ENCODE data around the gene EXOC4. TPM values are rescaled to one million over a fixed set of nuclear protein-coding genes. Genes with fewer than 3 reads are reported as not detected.

The EXOC4 gene
- total and polyA plus RNA-seq, 2 of the 8 experiments (the other 6 are each of a cell fraction or from before 2014, with no cell fraction given), result 27.0 to 67.3 TPM

GRCh38 chr7:133950855-133951254, 698.0 kb downstream of the EXOC4 start:
- Histone ChIP-seq H3K56ac (replicated peaks; ENCODE audit: insufficient read length, low read depth, low read length) (no peak overlapping the region), H3K23me2 (ENCODE audit: low read depth, low read length) (no peaks in the 10 kb centered on the region), H3K9ac (replicated peaks in 1 of 4; ENCODE audit: extremely low read depth in 1 of 4, low read depth in 3 of 4, low read length in 3 of 4) (no peak overlapping the region), H2AFZ (ENCODE audit: low read length) (no peak overlapping the region), H3K23ac (ENCODE audit: insufficient read length) (no peak overlapping the region), H4K5ac (ENCODE audit: insufficient read length, low read depth, low read length) (no peak overlapping the region), H2BK20ac (ENCODE audit: low read length) (no peak overlapping the region), H2BK120ac (replicated peaks; ENCODE audit: low read depth, low read length) (no peak overlapping the region), H2BK15ac (ENCODE audit: low read length) (no peak overlapping the region), H3K4me2 (ENCODE audit: insufficient read depth in 1 of 2, low read depth in 2 of 2, low read length in 2 of 2) (no peak overlapping the region; a peak in 1 of 4 replicates), H4K91ac (replicated peaks; ENCODE audit: insufficient read length, low read length) (no peak overlapping the region), H3K79me1 (ENCODE audit: low read depth, low read length) (no peaks in the 10 kb centered on the region; the same call in 1 of the 2 replicates), H3K4me3 (ENCODE audit: extremely low read depth in 1 of 4, insufficient read depth in 2 of 4, low read depth in 3 of 4, low read length in 4 of 4) (no peak overlapping the region), H3K27me3 (replicated peaks in 1 of 4; ENCODE audit: control insufficient read depth in 3 of 4, extremely low read depth in 1 of 4, insufficient read depth in 3 of 4, low read length in 3 of 4) (no peaks in the 10 kb centered on the region), H3K4me1 (replicated peaks in 1 of 4; ENCODE audit: control insufficient read depth in 3 of 4, insufficient read depth in 4 of 4, low read length in 3 of 4) (peaks cover 0 to 6% (median 1%) of the 10 kb centered on the region in 4 experiments; a peak in 3 of 7 replicates), H3K36me3 (ENCODE audit: control insufficient read depth in 2 of 4, insufficient read depth in 4 of 4, low read length in 3 of 4) (no peaks in the 10 kb centered on the region; a peak in 1 of 8 replicates), H2AK5ac (ENCODE audit: low read depth, low read length) (no peak overlapping the region), H4K20me1 (replicated peaks in 1 of 2; ENCODE audit: control insufficient read depth in 1 of 2, insufficient read depth in 2 of 2, low read length in 2 of 2) (no peaks in the 10 kb centered on the region), H3K18ac (ENCODE audit: extremely low read depth, low read length) (no peak overlapping the region), H3K27ac (ENCODE audit: low read depth, low read length) (no peak overlapping the region), H3K4ac (replicated peaks; ENCODE audit: insufficient read length, low read depth, low read length) (no peak overlapping the region), H2BK12ac (ENCODE audit: low read depth, low read length) (no peak overlapping the region), H4K8ac (ENCODE audit: extremely low read depth, insufficient read depth, low read length) (no peak overlapping the region), H3K14ac (ENCODE audit: insufficient read length) (no peak overlapping the region), H2BK5ac (ENCODE audit: low read depth, low read length) (no peak overlapping the region), H3K9me3 (ENCODE audit: insufficient read depth in 2 of 2, low read depth in 1 of 2, low read length in 1 of 2) (peaks cover 11 to 12% of the 10 kb centered on the region in 2 experiments), H3K79me2 (ENCODE audit: control insufficient read depth in 1 of 2, insufficient read depth in 2 of 2, low read length in 2 of 2) (no peaks in the 10 kb centered on the region)
- 75% methylated on average over 4 of the region's 4 CpGs; no CpG with 5 or more reads in 1 of the 2 experiments for WGBS, 2 experiments (ENCODE audit: extremely low coverage in 1 of 2, insufficient coverage in 1 of 2, insufficient read length in 1 of 2, insufficient replicate concordance in 2 of 2, low coverage in 1 of 2, low lambda C conversion rate in 2 of 2, missing lambda C conversion rate in 1 of 2)
- FAIRE-seq, result no peak
- CTCF ChIA-PET (ENCODE audit: partially characterized antibody), result interaction anchor here (0.9 to 1.3 kb wide), 3 partner anchors 21 to 52 kb away, joined by 3 to 4 read pairs (median 3); no protein-coding TSS in a partner anchor
- POLR2A ChIA-PET (ENCODE audit: partially characterized antibody), result no interaction called here
- TF ChIP-seq RAD21 (IDR thresholded peaks at IDR 0.05 in 1 of 2, conservative IDR thresholded peaks at IDR 0.05 in 1 of 2; ENCODE audit: low read depth in 2 of 2, low read length in 2 of 2) (peak in 1 of 2 experiments; percentile 6; a peak in 1 of 4 replicates), CTCF (IDR thresholded peaks at IDR 0.05; ENCODE audit: control extremely low read depth in 1 of 3, insufficient read depth in 1 of 3, low read depth in 1 of 3, low read length in 3 of 3) (0 out of 4 replicates have a peak, but pooled peaks of 1 of the 3 experiments have one; percentile 1), SUZ12 (IDR thresholded peaks at IDR 0.05; ENCODE audit: low read length) (no peak)
- DNase-seq (ENCODE audit: low read depth in 1 of 2, low spot score in 2 of 2), result no peak
